GM23338 (cell line): Measurements from ENCODE around the gene CWC27. TPM values are rescaled to one million over a fixed set of nuclear protein-coding genes. Genes with fewer than 3 reads are reported as not detected.

Experiments used
- ATAC-seq: fragments of 200-7000 bp; cut with Tn5 transposase; 3 replicates; pipeline ENCODE4 v1.9.1; 2020
- DNase-seq: peaks from one replicate; pipeline ENCODE4 v3.0.0-alpha.2; 2015; ENCODE audit warnings: low spot score
- H2AFZ ChIP-seq: fragments of 200-600 bp; sonication (generic); 2 replicates; pipeline ENCODE4 v1.8.0; 2016; ENCODE audit warnings: antibody characterized with exemption, mild to moderate bottlenecking, moderate library complexity
- H3F3A ChIP-seq: fragments of 200-600 bp; sonication (generic); replicated peaks from 2 replicates; pipeline ENCODE4 v1.8.0; 2017; ENCODE audit warnings: antibody characterized with exemption, mixed run types, low read depth
- H3K27ac ChIP-seq: fragments of 200-600 bp; sonication (generic); 2 replicates; pipeline ENCODE4 v1.6.1; 2016; ENCODE audit warnings: low read depth
- H3K27me3 ChIP-seq: fragments of 200-600 bp; sonication (generic); 2 replicates; pipeline ENCODE4 v1.8.0; 2016; ENCODE audit warnings: mild to moderate bottlenecking, mixed run types, moderate library complexity; ENCODE audit not compliant: insufficient read depth
- H3K36me3 ChIP-seq: fragments of 200-600 bp; sonication (generic); 2 replicates; pipeline ENCODE4 v1.8.0; 2016; ENCODE audit warnings: mild to moderate bottlenecking; ENCODE audit not compliant: insufficient read depth
- H3K4me1 ChIP-seq: fragments of 200-600 bp; sonication (generic); 2 replicates; pipeline ENCODE4 v1.8.0; 2016; ENCODE audit warnings: mild to moderate bottlenecking, moderate library complexity; ENCODE audit not compliant: insufficient read depth
- H3K4me2 ChIP-seq: fragments of 200-600 bp; sonication (generic); 2 replicates; pipeline ENCODE4 v1.7.1; 2017; ENCODE audit warnings: mixed run types
- H3K4me3 ChIP-seq: fragments of 200-600 bp; sonication (generic); 2 replicates; pipeline ENCODE4 v1.6.1; 2016; ENCODE audit warnings: mixed run types
- H3K79me2 ChIP-seq: fragments of 200-600 bp; sonication (generic); replicated peaks from 2 replicates; pipeline ENCODE4 v1.8.0; 2017; ENCODE audit warnings: mild to moderate bottlenecking; ENCODE audit not compliant: insufficient read depth
- H3K9me2 ChIP-seq: fragments of 200-600 bp; sonication (generic); 2 replicates; pipeline ENCODE4 v1.8.0; 2017; ENCODE audit not compliant: insufficient read depth
- H4K20me1 ChIP-seq: fragments of 200-600 bp; sonication (generic); replicated peaks from 2 replicates; pipeline ENCODE4 v1.8.0; 2017; ENCODE audit warnings: mild to moderate bottlenecking; ENCODE audit not compliant: insufficient read depth
- H3K27ac Mint-ChIP-seq: 2 replicates; pipeline ENCODE4 v1.8.0; 2020; ENCODE audit warnings: inconsistent platforms, mild to moderate bottlenecking, moderate library complexity, mixed read lengths
- H3K27me3 Mint-ChIP-seq: 3 replicates; pipeline ENCODE4 v1.8.0; 2022; ENCODE audit warnings: low read depth, mild to moderate bottlenecking, moderate library complexity, mixed read lengths, inconsistent platforms; ENCODE audit not compliant: insufficient read depth, poor library complexity
- H3K36me3 Mint-ChIP-seq: 3 replicates; pipeline ENCODE4 v1.8.0; 2021; ENCODE audit warnings: low read depth, mild to moderate bottlenecking, inconsistent platforms, moderate library complexity, mixed read lengths
- H3K4me1 Mint-ChIP-seq: 3 replicates; pipeline ENCODE4 v1.8.0; 2020; ENCODE audit warnings: mild to moderate bottlenecking, inconsistent platforms, mixed read lengths
- H3K4me3 Mint-ChIP-seq: 3 replicates; pipeline ENCODE4 v1.8.0; 2021; ENCODE audit warnings: moderate library complexity, mild to moderate bottlenecking, inconsistent platforms, mixed read lengths
- H3K9me3 Mint-ChIP-seq: 3 replicates; pipeline ENCODE4 v1.8.0; 2020; ENCODE audit warnings: moderate library complexity, mild to moderate bottlenecking, inconsistent platforms, mixed read lengths
- CREB1 ChIP-seq: fragments of 250-450 bp; sonication (Bioruptor Pico); IDR thresholded peaks from 2 replicates; pipeline ENCODE4 v1.5.0; 2020; ENCODE audit warnings: low read depth, mild to moderate bottlenecking, moderate library complexity
- CTCF ChIP-seq, 2 experiments: fragments of 200-600 bp in 1 of 2; sonication (generic) in 1 of 2; conservative IDR thresholded peaks; 2 replicates each; pipeline versions ENCODE4 v1.5.1 to v1.6.1; 2016 to 2017; ENCODE audit warnings: antibody characterized with exemption in 2 of 2, low read depth in 2 of 2, mild to moderate bottlenecking in 2 of 2, moderate library complexity in 1 of 2
- ETS1 ChIP-seq: IDR thresholded peaks from 2 replicates; pipeline ENCODE4 v1.6.1; 2016; ENCODE audit warnings: antibody characterized with exemption
- EZH2 ChIP-seq: fragments of 200-600 bp; sonication (generic); IDR thresholded peaks from one replicate; pipeline ENCODE4 v1.8.0; 2017; ENCODE audit warnings: antibody characterized with exemption, mild to moderate bottlenecking, low read depth; ENCODE audit not compliant: unreplicated experiment
- EZH2phosphoT487 ChIP-seq: fragments of 200-600 bp; sonication (generic); IDR thresholded peaks from one replicate; pipeline ENCODE4 v1.8.1; 2018; ENCODE audit warnings: antibody characterized with exemption; ENCODE audit not compliant: unreplicated experiment
- NANOG ChIP-seq: IDR thresholded peaks from 2 replicates; pipeline ENCODE4 v1.6.1; 2016; ENCODE audit warnings: antibody characterized with exemption, borderline replicate concordance
- POLR2AphosphoS5 ChIP-seq: IDR thresholded peaks from 2 replicates; pipeline ENCODE4 v1.6.1; 2016; ENCODE audit warnings: antibody characterized with exemption, low read depth
- REST ChIP-seq: IDR thresholded peaks from one replicate; pipeline ENCODE4 v1.6.1; 2018; ENCODE audit warnings: antibody characterized with exemption; ENCODE audit not compliant: unreplicated experiment
- STAT1 ChIP-seq: IDR thresholded peaks from one replicate; pipeline ENCODE4 v1.6.1; 2016; ENCODE audit warnings: antibody characterized with exemption; ENCODE audit not compliant: unreplicated experiment
- ZNF114 ChIP-seq: fragments of 250-450 bp; sonication (Bioruptor Pico); IDR thresholded peaks from 2 replicates; pipeline ENCODE4 v1.5.0; 2020; ENCODE audit warnings: mild to moderate bottlenecking, moderate library complexity
- polyA plus RNA-seq: library from polyadenylated mRNA; unstranded; fragments of >200 nt; fragmentation: Nextera tagmentation; extraction: Ambion mirVana; gene quantifications from 2 replicates; pipeline ENCODE4 v1.2.1, GENCODE V29; 2016
- total RNA-seq: library from RNA; depleted of rRNA; stranded (reverse); fragments of >200 nt; shearing (Covaris generic); gene quantifications from 2 replicates; pipeline ENCODE4 v1.2.3, GENCODE V29; 2014

CWC27 gene
- total and polyA plus RNA-seq, 2 experiments from 2014 or later, result 27.7 to 115 TPM

GRCh38 chr5:65050826-65051498 is 282.2 kb downstream of the CWC27 start (continued):
- TF ChIP-seq POLR2AphosphoS5 (no peak), CTCF (conservative IDR thresholded peaks at IDR 0.05; ENCODE audit: low read depth in 2 of 2) (no peak), REST (no peak), EZH2 (no peak)

GRCh38 chr5:65055938-65056337 is 287.2 kb downstream of the CWC27 start:
- Mint-ChIP-seq H3K4me1 (peaks cover 2% of the 10 kb centered on the region; the same call in 1 of the 3 replicates), H3K27ac (no peak overlapping the region), H3K27me3 (peaks cover 3% of the 10 kb centered on the region), H3K36me3 (no peaks in the 10 kb centered on the region; the same call in 1 of the 3 replicates), H3K4me3 (no peak overlapping the region), H3K9me3 (peaks cover 7% of the 10 kb centered on the region)
- Histone ChIP-seq H3K27ac (no peak overlapping the region), H2AFZ (no peak overlapping the region), H3K36me3 (no peaks in the 10 kb centered on the region), H3K4me3 (no peak overlapping the region), H3K9me2 (no peaks in the 10 kb centered on the region), H4K20me1 (no peaks in the 10 kb centered on the region), H3K4me1 (no peaks in the 10 kb centered on the region), H3K27me3 (no peaks in the 10 kb centered on the region), H3F3A (no peaks in the 10 kb centered on the region), H3K79me2 (no peaks in the 10 kb centered on the region), H3K4me2 (no peak overlapping the region)
- TF ChIP-seq EZH2phosphoT487 (no peak), CREB1 (CRISPR knock-in tag) (no peak), ETS1 (no peak), POLR2AphosphoS5 (no peak), STAT1 (no peak), CTCF (conservative IDR thresholded peaks at IDR 0.05; ENCODE audit: low read depth in 2 of 2) (no peak), NANOG (no peak), ZNF114 (CRISPR knock-in tag) (no peak)
- ATAC-seq (no peak), DNase-seq (no peak)
